ENCODE results near the gene WDR77. TPM values are rescaled to one million over a fixed set of nuclear protein-coding genes. Genes with fewer than 3 reads are reported as not detected.
A peak's percentile ranks its signal among the peaks of the same experiment; 100 is the strongest.

Gene WDR77
- total and polyA plus RNA-seq, 2 donors (not counting 1 experiment from before 2014, with no cell fraction given): 40.5 to 85.5 TPM

DNA sequence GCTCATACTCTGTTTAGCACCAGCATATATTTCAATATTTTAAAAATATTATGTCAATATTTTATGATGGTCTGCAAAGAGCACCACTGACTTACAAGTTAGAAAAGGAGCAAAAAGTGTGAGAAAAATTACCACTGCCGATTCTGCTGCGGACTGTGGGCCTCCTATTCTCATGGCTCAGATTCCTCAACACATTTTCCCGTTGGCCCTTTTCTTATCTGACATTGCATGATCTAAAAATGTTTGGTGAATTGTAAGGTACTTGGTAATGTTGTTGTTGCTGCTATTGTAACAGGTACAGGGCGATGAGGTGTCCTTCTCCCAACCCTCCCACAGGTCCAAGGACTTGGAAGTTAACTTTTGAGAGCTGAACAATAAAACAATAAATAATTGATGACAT lies 25.5 kb upstream of the WDR77 start:
- Mint-ChIP-seq H3K4me3 (peak overlapping the region; percentile 95), H3K9me3 (ENCODE audit: insufficient read depth) (no peaks in the 10 kb centered on the region), H3K4me1 (peaks cover 58% of the 10 kb centered on the region), H3K27me3 (no peaks in the 10 kb centered on the region), H3K27ac (peak overlapping the region; percentile 98)
- TF ChIP-seq, protein P1, sequence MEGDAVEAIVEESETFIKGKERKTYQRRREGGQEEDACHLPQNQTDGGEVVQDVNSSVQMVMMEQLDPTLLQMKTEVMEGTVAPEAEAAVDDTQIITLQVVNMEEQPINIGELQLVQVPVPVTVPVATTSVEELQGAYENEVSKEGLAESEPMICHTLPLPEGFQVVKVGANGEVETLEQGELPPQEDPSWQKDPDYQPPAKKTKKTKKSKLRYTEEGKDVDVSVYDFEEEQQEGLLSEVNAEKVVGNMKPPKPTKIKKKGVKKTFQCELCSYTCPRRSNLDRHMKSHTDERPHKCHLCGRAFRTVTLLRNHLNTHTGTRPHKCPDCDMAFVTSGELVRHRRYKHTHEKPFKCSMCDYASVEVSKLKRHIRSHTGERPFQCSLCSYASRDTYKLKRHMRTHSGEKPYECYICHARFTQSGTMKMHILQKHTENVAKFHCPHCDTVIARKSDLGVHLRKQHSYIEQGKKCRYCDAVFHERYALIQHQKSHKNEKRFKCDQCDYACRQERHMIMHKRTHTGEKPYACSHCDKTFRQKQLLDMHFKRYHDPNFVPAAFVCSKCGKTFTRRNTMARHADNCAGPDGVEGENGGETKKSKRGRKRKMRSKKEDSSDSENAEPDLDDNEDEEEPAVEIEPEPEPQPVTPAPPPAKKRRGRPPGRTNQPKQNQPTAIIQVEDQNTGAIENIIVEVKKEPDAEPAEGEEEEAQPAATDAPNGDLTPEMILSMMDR (IDR thresholded peaks at IDR 0.05): no peak
- no peak for TF ChIP-seq EZH2 (IDR thresholded peaks at IDR 0.05; ENCODE audit: borderline replicate concordance, insufficient read depth, low read depth, low read length, poor library complexity, severe bottlenecking)
- peak overlapping the region; percentile 79 for H3K4me2 ChIP-seq (replicated peaks; ENCODE audit: low read depth, low read length, poor library complexity, severe bottlenecking)
- no CpG with 5 or more reads among the region's 4 CpGs for WGBS (ENCODE audit: insufficient coverage)
- H4K20me1 ChIP-seq (ENCODE audit: control insufficient read depth, insufficient read depth, low read length, poor library complexity, severe bottlenecking): no peaks in the 10 kb centered on the region
- ATAC-seq (ENCODE audit: low read depth): no peak
- no peaks in the 10 kb centered on the region for H3K27me3 ChIP-seq (replicated peaks in 1 of 4; ENCODE audit: control extremely low read depth in 1 of 4, control insufficient read depth in 3 of 4, insufficient read depth in 4 of 4, low read length in 3 of 4)
- CTCF ChIA-PET: interaction anchor here (0.7 to 14.7 kb wide), 6 partner anchors 10 to 235 kb away, joined by 3 to 276 read pairs (median 3); partner anchors contain the start of genes ADORA3 and TMIGD3
- POLR2A ChIA-PET: interaction anchor here (0.5 to 2.3 kb wide), 4 partner anchors 11 to 146 kb away, joined by 3 to 10 read pairs (median 3); no protein-coding TSS in a partner anchor
- intact Hi-C loops (cut with micrococcal nuclease): loop anchor here (5.0 kb wide), 1 partner anchor 512 kb away; the partner anchor contains the start of gene LRIF1
- peaks cover 65% of the 10 kb centered on the region for H3K79me2 ChIP-seq (ENCODE audit: control insufficient read depth, insufficient read depth, low read length)
- H3K9ac ChIP-seq (ENCODE audit: low read length): peak overlapping the region; percentile 92
- H3K36me3 ChIP-seq (replicated peaks in 1 of 2; ENCODE audit: control extremely low read depth in 1 of 2, control insufficient read depth in 1 of 2, extremely low read depth in 1 of 2, insufficient read depth in 2 of 2, low read length in 1 of 2): peaks cover 2 to 19% of the 10 kb centered on the region in 2 experiments
- H2AFZ ChIP-seq (ENCODE audit: insufficient read depth, low read depth, low read length, poor library complexity, severe bottlenecking): peak overlapping the region; percentile 55
- peak overlapping the region; percentile 82 to 91 for H3K27ac ChIP-seq (ENCODE audit: low read length in 2 of 2)
- DNase-seq: no peak
- peaks cover 72 to 77% of the 10 kb centered on the region in 2 donors for H3K4me1 ChIP-seq (ENCODE audit: control insufficient read depth in 2 of 2, insufficient read depth in 2 of 2, low read length in 2 of 2)
- peak overlapping the region; percentile 62 to 97 (median 77) for H3K4me3 ChIP-seq (ENCODE audit: control extremely low read depth in 1 of 5, extremely low read depth in 1 of 5, insufficient read depth in 1 of 5, low read depth in 2 of 5, low read length in 4 of 5)
- H3K9me3 ChIP-seq (ENCODE audit: control extremely low read depth in 1 of 3, control insufficient read depth in 2 of 3, insufficient read depth in 1 of 3, low read length in 2 of 3): no peaks in the 10 kb centered on the region

DNA sequence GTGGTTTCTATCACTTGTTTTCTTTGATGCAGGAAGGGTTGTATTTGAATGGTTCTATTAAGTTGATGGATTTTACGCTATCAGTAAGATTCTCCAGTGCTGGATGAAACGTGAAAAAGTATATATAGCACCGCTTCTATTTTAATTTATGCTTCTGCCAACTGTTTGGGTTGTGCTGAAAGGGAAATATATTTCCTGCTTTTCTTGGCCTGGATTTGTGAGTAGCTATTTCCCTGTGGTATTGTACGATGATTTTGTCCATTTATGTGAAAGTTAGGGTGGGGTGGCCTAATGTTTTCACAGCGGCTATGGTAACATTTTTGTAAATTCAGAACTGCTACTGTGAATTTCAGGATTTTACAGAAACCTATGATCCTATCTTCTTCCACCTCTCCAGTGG lies 25.1 kb upstream of the WDR77 start:
- peak overlapping the region; percentile 62 to 97 (median 77) for H3K4me3 ChIP-seq (ENCODE audit: control extremely low read depth in 1 of 5, extremely low read depth in 1 of 5, insufficient read depth in 1 of 5, low read depth in 2 of 5, low read length in 4 of 5)

More for the DNA sequence above, 25.1 kb upstream of the WDR77 start:
- Histone ChIP-seq H3K9ac (ENCODE audit: low read length) (peak overlapping the region; percentile 92), H4K20me1 (ENCODE audit: control insufficient read depth, insufficient read depth, low read length, poor library complexity, severe bottlenecking) (no peaks in the 10 kb centered on the region), H3K9me3 (ENCODE audit: control extremely low read depth in 1 of 3, control insufficient read depth in 2 of 3, insufficient read depth in 1 of 3, low read length in 2 of 3) (peaks cover 0 to 2% (median 0%) of the 10 kb centered on the region in 3 donors), H3K27me3 (replicated peaks in 1 of 4; ENCODE audit: control extremely low read depth in 1 of 4, control insufficient read depth in 3 of 4, insufficient read depth in 4 of 4, low read length in 3 of 4) (no peaks in the 10 kb centered on the region), H3K27ac (ENCODE audit: low read length in 2 of 2) (peak overlapping the region; percentile 82 to 91), H3K4me1 (ENCODE audit: control insufficient read depth in 2 of 2, insufficient read depth in 2 of 2, low read length in 2 of 2) (peaks cover 76 to 81% of the 10 kb centered on the region in 2 donors), H3K36me3 (replicated peaks in 1 of 2; ENCODE audit: control extremely low read depth in 1 of 2, control insufficient read depth in 1 of 2, extremely low read depth in 1 of 2, insufficient read depth in 2 of 2, low read length in 1 of 2) (peaks cover 4 to 19% of the 10 kb centered on the region in 2 experiments), H3K4me2 (replicated peaks; ENCODE audit: low read depth, low read length, poor library complexity, severe bottlenecking) (peak overlapping the region; percentile 79), H3K79me2 (ENCODE audit: control insufficient read depth, insufficient read depth, low read length) (peaks cover 68% of the 10 kb centered on the region), H2AFZ (ENCODE audit: insufficient read depth, low read depth, low read length, poor library complexity, severe bottlenecking) (peak overlapping the region; percentile 55)
- 17% methylated on average over 1 of the region's 5 CpGs for WGBS (ENCODE audit: insufficient coverage)
- ChIA-PET POLR2A (interaction anchor here (0.8 to 2.3 kb wide), 2 partner anchors 33 to 74 kb away, joined by 3 to 10 read pairs; no protein-coding TSS in a partner anchor), CTCF (interaction anchor here (0.7 to 14.7 kb wide), 5 partner anchors 10 to 235 kb away, joined by 3 to 276 read pairs (median 3); partner anchors contain the start of genes ADORA3 and TMIGD3)
- peak overlapping the region; percentile 98 for H3K27ac Mint-ChIP-seq
- H3K4me1 Mint-ChIP-seq: peaks cover 58% of the 10 kb centered on the region
- no peak for TF ChIP-seq EZH2 (IDR thresholded peaks at IDR 0.05; ENCODE audit: borderline replicate concordance, insufficient read depth, low read depth, low read length, poor library complexity, severe bottlenecking)
- TF ChIP-seq, protein P1 (IDR thresholded peaks at IDR 0.05): no peak
- peak overlapping the region; percentile 95 for H3K4me3 Mint-ChIP-seq
- DNase-seq (no peak), ATAC-seq (ENCODE audit: low read depth) (no peak)
- H3K27me3 Mint-ChIP-seq: no peaks in the 10 kb centered on the region
- H3K9me3 Mint-ChIP-seq (ENCODE audit: insufficient read depth): no peaks in the 10 kb centered on the region
- intact Hi-C loops (cut with micrococcal nuclease): loop anchor here (5.0 kb wide), 1 partner anchor 512 kb away; the partner anchor contains the start of gene LRIF1
